IPS-20b (cell line): ENCODE measurements around the gene SPOP.
A peak's percentile ranks its signal among the peaks of the same experiment; 100 is the strongest.

Experiments used
- H3K27ac ChIP-seq: one replicate; pipeline ENCODE4 v1.5.1; 2013; ENCODE audit warnings: low read length
- H3K27me3 ChIP-seq: 2 replicates; pipeline ENCODE4 v1.6.1; 2013; ENCODE audit warnings: mild to moderate bottlenecking, low read length, inconsistent platforms; ENCODE audit not compliant: insufficient read depth
- H3K36me3 ChIP-seq: 2 replicates; pipeline ENCODE4 v1.6.1; 2013; ENCODE audit warnings: low read depth, mild to moderate bottlenecking, inconsistent platforms, low read length, moderate library complexity; ENCODE audit not compliant: insufficient read depth
- H3K4me1 ChIP-seq: 2 replicates; pipeline ENCODE4 v1.6.1; 2013; ENCODE audit warnings: mild to moderate bottlenecking, control low read depth, inconsistent platforms, low read length, moderate library complexity; ENCODE audit not compliant: insufficient read depth
- H3K4me3 ChIP-seq: 2 replicates; pipeline ENCODE4 v1.5.1; 2013; ENCODE audit warnings: mild to moderate bottlenecking, low read length, inconsistent platforms
- H3K9ac ChIP-seq: 2 replicates; pipeline ENCODE4 v1.6.1; 2013; ENCODE audit warnings: low read depth, mild to moderate bottlenecking, inconsistent platforms, low read length, moderate library complexity
- H3K9me3 ChIP-seq: 2 replicates; pipeline ENCODE4 v1.6.1; 2013; ENCODE audit warnings: mild to moderate bottlenecking, low read depth, low read length, inconsistent platforms; ENCODE audit not compliant: insufficient read depth

SPOP gene

GRCh38 chr17:49579522-49579921 lies 98.4 kb downstream of the SPOP start:
- Histone ChIP-seq H3K27me3 (peaks cover 32% of the 10 kb centered on the region), H3K9ac (no peak overlapping the region), H3K27ac (no peak overlapping the region), H3K4me3 (no peak overlapping the region), H3K36me3 (no peaks in the 10 kb centered on the region), H3K9me3 (no peaks in the 10 kb centered on the region), H3K4me1 (peaks cover 4% of the 10 kb centered on the region; the same call in 1 of the 2 replicates)

GRCh38 chr17:49578952-49579500 lies 98.9 kb downstream of the SPOP start:
- Histone ChIP-seq H3K4me3 (no peak overlapping the region), H3K27me3 (peaks cover 37% of the 10 kb centered on the region), H3K27ac (no peak overlapping the region), H3K36me3 (no peaks in the 10 kb centered on the region), H3K9me3 (no peaks in the 10 kb centered on the region), H3K9ac (no peak overlapping the region), H3K4me1 (peaks cover 4% of the 10 kb centered on the region; the same call in 1 of the 2 replicates)

GRCh38 chr17:49578414-49578813 lies 99.5 kb downstream of the SPOP start:
- H3K9ac ChIP-seq, result no peak overlapping the region
- peaks cover 5% of the 10 kb centered on the region; the same call in 1 of the 2 replicates for H3K4me1 ChIP-seq
- H3K36me3 ChIP-seq, result no peaks in the 10 kb centered on the region
- no peak overlapping the region for H3K27ac ChIP-seq
- H3K9me3 ChIP-seq, result no peaks in the 10 kb centered on the region
- peaks cover 43% of the 10 kb centered on the region for H3K27me3 ChIP-seq
- H3K4me3 ChIP-seq, result no peak overlapping the region

- H3K27me3 ChIP-seq, result peaks cover 47% of the 10 kb centered on the region
- peaks cover 8% of the 10 kb centered on the region; the same call in 1 of the 2 replicates for H3K4me1 ChIP-seq
- H3K9ac ChIP-seq, result no peak overlapping the region
- H3K36me3 ChIP-seq, result no peaks in the 10 kb centered on the region
- no peak overlapping the region for H3K4me3 ChIP-seq
- no peak overlapping the region for H3K27ac ChIP-seq
- H3K9me3 ChIP-seq, result no peaks in the 10 kb centered on the region
Observed at GRCh38 chr17:49577963-49578362, 99.9 kb downstream of the SPOP start.

- Histone ChIP-seq H3K36me3 (no peaks in the 10 kb centered on the region), H3K27me3 (peaks cover 50% of the 10 kb centered on the region), H3K27ac (no peak overlapping the region), H3K4me3 (no peak overlapping the region; the same call in 1 of the 2 replicates), H3K4me1 (peaks cover 8% of the 10 kb centered on the region; the same call in 1 of the 2 replicates), H3K9ac (no peak overlapping the region), H3K9me3 (no peaks in the 10 kb centered on the region)
Observed at GRCh38 chr17:49577650-49577934, 100.3 kb downstream of the SPOP start.

- Histone ChIP-seq H3K4me1 (peaks cover 8% of the 10 kb centered on the region; the same call in 1 of the 2 replicates), H3K36me3 (no peaks in the 10 kb centered on the region), H3K9me3 (no peaks in the 10 kb centered on the region), H3K27ac (no peak overlapping the region), H3K4me3 (peak overlapping the region; percentile 91), H3K9ac (peak overlapping the region; percentile 68; the same call in 1 of the 2 replicates), H3K27me3 (peaks cover 55% of the 10 kb centered on the region)
Observed at GRCh38 chr17:49576917-49577649, 100.8 kb downstream of the SPOP start.

- Histone ChIP-seq H3K4me1 (peaks cover 8% of the 10 kb centered on the region; the same call in 1 of the 2 replicates), H3K27me3 (peaks cover 62% of the 10 kb centered on the region), H3K4me3 (peak overlapping the region; percentile 91), H3K36me3 (no peaks in the 10 kb centered on the region), H3K27ac (no peak overlapping the region), H3K9ac (peak overlapping the region; percentile 68; the same call in 1 of the 2 replicates), H3K9me3 (no peaks in the 10 kb centered on the region)
Observed at GRCh38 chr17:49576088-49576916, 101.6 kb downstream of the SPOP start.

- peak within 1 kb of the TSS; percentile 91 for H3K4me3 ChIP-seq
- H3K9me3 ChIP-seq, result no peaks in the 10 kb centered on the region
- H3K4me1 ChIP-seq, result peaks cover 8% of the 10 kb centered on the region; the same call in 1 of the 2 replicates
- H3K9ac ChIP-seq, result peak within 1 kb of the TSS; percentile 68; the same call in 1 of the 2 replicates
- H3K27ac ChIP-seq, result no peak within 1 kb of the TSS
- H3K36me3 ChIP-seq, result no peaks in the 10 kb centered on the region
- H3K27me3 ChIP-seq, result peaks cover 69% of the 10 kb centered on the region
Observed at GRCh38 chr17:49575679-49576087, 102.2 kb downstream of the SPOP start, which contains the start of gene NXPH3. Gene NXPH3, plus strand, starts transcription at chr17:49575871. Its CDS starts 349 bp downstream, at chr17:49576220.

- H3K9ac ChIP-seq, result no peak overlapping the region; the same call in 1 of the 2 replicates
- H3K4me3 ChIP-seq, result peak overlapping the region; percentile 72
- peaks cover 74% of the 10 kb centered on the region for H3K27me3 ChIP-seq
Observed at GRCh38 chr17:49574945-49575678, 102.8 kb downstream of the SPOP start.

GRCh38 chr17:49574323-49574781 lies 103.5 kb downstream of the SPOP start:
- no peaks in the 10 kb centered on the region for H3K36me3 ChIP-seq
- no peak overlapping the region for H3K4me3 ChIP-seq
- peaks cover 75% of the 10 kb centered on the region for H3K27me3 ChIP-seq
- H3K27ac ChIP-seq, result no peak overlapping the region
- H3K9me3 ChIP-seq, result no peaks in the 10 kb centered on the region
- no peak overlapping the region for H3K9ac ChIP-seq
- H3K4me1 ChIP-seq, result peaks cover 8% of the 10 kb centered on the region; the same call in 1 of the 2 replicates

More at GRCh38 chr17:49574945-49575678, 102.8 kb downstream of the SPOP start:
- no peaks in the 10 kb centered on the region for H3K9me3 ChIP-seq
- no peaks in the 10 kb centered on the region for H3K36me3 ChIP-seq
- no peak overlapping the region for H3K27ac ChIP-seq
- H3K4me1 ChIP-seq, result peaks cover 8% of the 10 kb centered on the region; the same call in 1 of the 2 replicates
